ENCODE results near the gene TBCD.

DNA sequence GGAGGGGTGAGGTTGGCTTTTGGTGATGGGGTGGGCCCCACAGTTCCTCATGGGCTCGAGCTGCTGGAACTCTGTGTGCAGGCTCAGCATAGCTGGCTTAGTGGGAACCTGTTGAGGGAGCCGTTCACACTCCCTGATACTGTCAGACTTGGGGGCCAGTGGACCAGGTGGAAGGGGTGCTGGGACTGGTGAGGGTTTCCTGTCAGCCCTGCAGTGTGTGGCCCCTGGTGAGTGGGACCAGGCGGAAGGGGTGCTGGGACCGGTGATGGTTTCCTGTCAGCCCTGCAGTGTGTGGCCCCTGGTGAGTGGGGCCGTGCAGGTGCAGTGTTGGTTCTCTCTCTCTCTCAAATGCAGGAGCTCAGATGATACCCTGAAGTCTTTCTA is 133.1 kb downstream of the TBCD start:
- TF ChIP-seq EZH2 (IDR thresholded peaks at IDR 0.05) (no peak), POLR2AphosphoS5 (IDR thresholded peaks at IDR 0.05; ENCODE audit: borderline replicate concordance, low read depth, low read length) (no peak)
